Thoracic aorta (tissue), 2 donors: Measurements from ENCODE around the gene PPP1R26. TPM values are rescaled to one million over a fixed set of nuclear protein-coding genes. Genes with fewer than 3 reads are reported as not detected.
"Not testable (repeated sequence)": the region's sequence is repeated elsewhere in the genome, so short reads cannot be mapped to it uniquely, and the experiment has no call there.

Experiments used
- ATAC-seq: fragments of 150-250 bp; one replicate; pipeline ENCODE4 v1.8.0; 2017; ENCODE audit warnings: low read depth; ENCODE audit not compliant: insufficient number of reproducible peaks, low FRiP score
- DNase-seq: peaks from one replicate; pipeline ENCODE4 v3.0.0-alpha.2; 2020; ENCODE audit warnings: low spot score
- H3K27ac ChIP-seq, 2 donors: fragments of 200-600 bp; sonication (generic); 1 replicate in 1 of 2; 2 replicates in 1 of 2; pipeline ENCODE4 v1.5.1; 2016; ENCODE audit warnings: mild to moderate bottlenecking in 2 of 2, moderate library complexity in 2 of 2
- H3K27me3 ChIP-seq: fragments of 200-600 bp; sonication (generic); replicated peaks from 2 replicates; pipeline ENCODE4 v1.6.0; 2016; ENCODE audit warnings: mild to moderate bottlenecking; ENCODE audit not compliant: insufficient read depth
- H3K36me3 ChIP-seq: fragments of 200-600 bp; sonication (generic); one replicate; pipeline ENCODE4 v1.5.1; 2016
- H3K4me1 ChIP-seq, 2 donors: fragments of 200-600 bp; sonication (generic); 1 replicate in 1 of 2; 2 replicates in 1 of 2; pipeline versions ENCODE4 v1.5.1 to v1.6.0; 2016; ENCODE audit warnings: low read depth in 2 of 2, mild to moderate bottlenecking in 1 of 2; ENCODE audit not compliant: control insufficient read depth in 1 of 2
- H3K4me3 ChIP-seq: fragments of 200-600 bp; sonication (generic); 2 replicates; pipeline ENCODE4 v1.5.1; 2016; ENCODE audit warnings: mild to moderate bottlenecking
- H3K9me3 ChIP-seq: fragments of 200-600 bp; sonication (generic); 2 replicates; pipeline ENCODE4 v1.5.1; 2016
- CTCF ChIP-seq: fragments of 200-600 bp; sonication (generic); IDR thresholded peaks from one replicate; pipeline ENCODE4 v1.5.1; 2019; ENCODE audit warnings: antibody characterized with exemption
- total RNA-seq, 2 donors: library from RNA; depleted of rRNA; stranded (reverse); fragments of >200 nt; gene quantifications; one replicate each; pipeline versions ENCODE4 v1.1.0 to v1.2.3, GENCODE V29; 2016

Gene PPP1R26
- total RNA-seq, 2 donors from 2014 or later = 11.9 to 17.6 TPM

GRCh38 chr9:135456436-135457104 lies 23.0 kb upstream of the PPP1R26 start:
- Histone ChIP-seq H3K4me3 (no peak overlapping the region), H3K36me3 (no peaks in the 10 kb centered on the region), H3K4me1 (no peaks in the 10 kb centered on the region), H3K27me3 (no peaks in the 10 kb centered on the region), H3K27ac (no peak overlapping the region), H3K9me3 (no peaks in the 10 kb centered on the region)
- TF ChIP-seq CTCF = no peak
- no peak for ATAC-seq
- no peak for DNase-seq

- ATAC-seq = not testable (repeated sequence)
Observed at GRCh38 chr9:135458478-135458877, 21.1 kb upstream of the PPP1R26 start.

GRCh38 chr9:135461936-135462335 lies 17.6 kb upstream of the PPP1R26 start:
- Histone ChIP-seq H3K27me3 (no peaks in the 10 kb centered on the region), H3K9me3 (no peaks in the 10 kb centered on the region), H3K36me3 (no peaks in the 10 kb centered on the region), H3K4me1 (no peaks in the 10 kb centered on the region), H3K27ac (no peak overlapping the region), H3K4me3 (no peak overlapping the region)
- TF ChIP-seq CTCF = no peak
- ATAC-seq (no peak), DNase-seq (no peak)

More at GRCh38 chr9:135458478-135458877, 21.1 kb upstream of the PPP1R26 start:
- not testable (repeated sequence) for H3K27ac ChIP-seq, DNase-seq, H3K27me3 ChIP-seq, H3K4me3 ChIP-seq, H3K36me3 ChIP-seq, H3K9me3 ChIP-seq, H3K4me1 ChIP-seq

GRCh38 chr9:135463140-135463539 lies 16.4 kb upstream of the PPP1R26 start:
- H3K36me3 ChIP-seq = no peaks in the 10 kb centered on the region
- no peak for TF ChIP-seq CTCF
- H3K9me3 ChIP-seq = no peaks in the 10 kb centered on the region
- H3K4me1 ChIP-seq = no peaks in the 10 kb centered on the region
- no peak for ATAC-seq
- no peak overlapping the region for H3K4me3 ChIP-seq
- H3K27ac ChIP-seq = no peak overlapping the region
- DNase-seq = no peak
- no peaks in the 10 kb centered on the region for H3K27me3 ChIP-seq

- H3K36me3 ChIP-seq = no peaks in the 10 kb centered on the region
- H3K4me3 ChIP-seq = no peak overlapping the region
- no peaks in the 10 kb centered on the region for H3K27me3 ChIP-seq
- no peak for DNase-seq
- no peaks in the 10 kb centered on the region for H3K9me3 ChIP-seq
- ATAC-seq = no peak
- H3K4me1 ChIP-seq = no peaks in the 10 kb centered on the region
- no peak for TF ChIP-seq CTCF
- H3K27ac ChIP-seq = no peak overlapping the region
Observed at GRCh38 chr9:135464181-135464580, 15.4 kb upstream of the PPP1R26 start.
